ENCODE results near the gene MED27.

The MED27 gene

GRCh38 chr9:131831380-131832165, 248.1 kb downstream of the MED27 start:
- no peak for DNase-seq

- DNase-seq, result no peak
Observed at GRCh38 chr9:131827821-131828369, 251.8 kb downstream of the MED27 start.

GRCh38 chr9:131826966-131827525, 252.6 kb downstream of the MED27 start:
- no peak for DNase-seq

- DNase-seq, result no peak
Observed at GRCh38 chr9:131826053-131826452, 253.6 kb downstream of the MED27 start.

- no peak for DNase-seq
Observed at GRCh38 chr9:131824953-131825495, 254.6 kb downstream of the MED27 start.

GRCh38 chr9:131824155-131824594, 255.5 kb downstream of the MED27 start:
- no peak for DNase-seq

- no peak for DNase-seq
Observed at GRCh38 chr9:131823701-131824146, 255.9 kb downstream of the MED27 start.

- no peak for DNase-seq
Observed at GRCh38 chr9:131818089-131818488, 261.6 kb downstream of the MED27 start.

GRCh38 chr9:131817627-131818026, 262.0 kb downstream of the MED27 start:
- no peak for DNase-seq

- no peak for DNase-seq
Observed at GRCh38 chr9:131817073-131817472, 262.6 kb downstream of the MED27 start.

- DNase-seq, result no peak
Observed at GRCh38 chr9:131815970-131816873, 263.4 kb downstream of the MED27 start.

- DNase-seq, result no peak
Observed at GRCh38 chr9:131814707-131815106, 265.0 kb downstream of the MED27 start.

GRCh38 chr9:131813116-131813515, 266.6 kb downstream of the MED27 start:
- no peak for DNase-seq

- no peak for DNase-seq
Observed at GRCh38 chr9:131812116-131812790, 267.4 kb downstream of the MED27 start.

GRCh38 chr9:131811405-131811804, 268.3 kb downstream of the MED27 start:
- no peak for DNase-seq

- DNase-seq, result no peak
Observed at GRCh38 chr9:131810351-131811170, 269.1 kb downstream of the MED27 start.
